DOHH2 (cell line): Measurements from ENCODE around the gene OR2AE1.

ENCODE experiments used
- H3F3A ChIP-seq: fragments of 200-600 bp; sonication (generic), shearing (Covaris generic); 2 replicates; pipeline ENCODE4 v1.6.0; 2016; ENCODE audit warnings: antibody characterized with exemption, mild to moderate bottlenecking; ENCODE audit not compliant: control insufficient read depth, insufficient read depth
- H3K27ac ChIP-seq: fragments of 200-600 bp; sonication (generic); 2 replicates; pipeline ENCODE4 v1.5.1; 2014; ENCODE audit warnings: low read depth, mild to moderate bottlenecking, low read length, moderate library complexity
- H3K27me3 ChIP-seq: fragments of 200-600 bp; sonication (generic); 2 replicates; pipeline ENCODE4 v1.6.1; 2014; ENCODE audit warnings: mild to moderate bottlenecking, low read length, mixed read lengths; ENCODE audit not compliant: control insufficient read depth
- H3K36me3 ChIP-seq: fragments of 200-600 bp; sonication (generic); 2 replicates; pipeline ENCODE4 v1.6.1; 2014; ENCODE audit warnings: mild to moderate bottlenecking, low read length, moderate library complexity, mixed read lengths; ENCODE audit not compliant: control insufficient read depth
- H3K4me1 ChIP-seq: fragments of 200-600 bp; sonication (generic); 2 replicates; pipeline ENCODE4 v1.6.1; 2014; ENCODE audit warnings: mild to moderate bottlenecking, low read length, mixed read lengths; ENCODE audit not compliant: control insufficient read depth
- H3K4me2 ChIP-seq: fragments of 200-600 bp; sonication (generic); 2 replicates; pipeline ENCODE4 v1.6.0; 2014; ENCODE audit warnings: mild to moderate bottlenecking, low read length, moderate library complexity
- H3K4me3 ChIP-seq: fragments of 200-600 bp; sonication (generic); 2 replicates; pipeline ENCODE4 v1.5.1; 2014; ENCODE audit warnings: mild to moderate bottlenecking, low read length, mixed read lengths
- H3K79me2 ChIP-seq: fragments of 200-600 bp; sonication (generic); 2 replicates; pipeline ENCODE4 v1.6.1; 2014; ENCODE audit warnings: mild to moderate bottlenecking, low read length, mixed read lengths; ENCODE audit not compliant: control insufficient read depth
- H3K9me2 ChIP-seq: fragments of 200-600 bp; sonication (generic); replicated peaks from 2 replicates; pipeline ENCODE4 v1.6.1; 2014; ENCODE audit warnings: mild to moderate bottlenecking, low read length, mixed read lengths; ENCODE audit not compliant: control insufficient read depth
- H3K9me3 ChIP-seq: fragments of 200-600 bp; sonication (generic); 2 replicates; pipeline ENCODE4 v1.6.1; 2014; ENCODE audit warnings: antibody characterized with exemption, low read length, mixed read lengths; ENCODE audit not compliant: control insufficient read depth, insufficient read depth
- H4K20me1 ChIP-seq: fragments of 200-600 bp; sonication (generic); 2 replicates; pipeline ENCODE4 v1.6.0; 2014; ENCODE audit warnings: low read depth, mild to moderate bottlenecking, antibody characterized with exemption, low read length, moderate library complexity; ENCODE audit not compliant: control insufficient read depth, insufficient read depth
- EZH2phosphoT487 ChIP-seq: fragments of 200-600 bp; sonication (generic); IDR thresholded peaks from 2 replicates; pipeline ENCODE4 v1.6.1; 2017; ENCODE audit warnings: borderline replicate concordance, mild to moderate bottlenecking, antibody characterized with exemption, low read length, moderate library complexity, mixed read lengths
- TF ChIP-seq, protein P1 (sequence below): fragments of 200-600 bp; sonication (generic); IDR thresholded peaks from one replicate; pipeline ENCODE4 v1.5.1; 2014; ENCODE audit warnings: antibody characterized with exemption, mild to moderate bottlenecking, low read depth, low read length; ENCODE audit not compliant: poor library complexity, severe bottlenecking

The OR2AE1 gene

GRCh38 chr7:99828811-99829210, 48.0 kb downstream of the OR2AE1 start:
- no peak overlapping the region for H3K27ac ChIP-seq
- no peak for TF ChIP-seq EZH2phosphoT487
- TF ChIP-seq, protein P1, sequence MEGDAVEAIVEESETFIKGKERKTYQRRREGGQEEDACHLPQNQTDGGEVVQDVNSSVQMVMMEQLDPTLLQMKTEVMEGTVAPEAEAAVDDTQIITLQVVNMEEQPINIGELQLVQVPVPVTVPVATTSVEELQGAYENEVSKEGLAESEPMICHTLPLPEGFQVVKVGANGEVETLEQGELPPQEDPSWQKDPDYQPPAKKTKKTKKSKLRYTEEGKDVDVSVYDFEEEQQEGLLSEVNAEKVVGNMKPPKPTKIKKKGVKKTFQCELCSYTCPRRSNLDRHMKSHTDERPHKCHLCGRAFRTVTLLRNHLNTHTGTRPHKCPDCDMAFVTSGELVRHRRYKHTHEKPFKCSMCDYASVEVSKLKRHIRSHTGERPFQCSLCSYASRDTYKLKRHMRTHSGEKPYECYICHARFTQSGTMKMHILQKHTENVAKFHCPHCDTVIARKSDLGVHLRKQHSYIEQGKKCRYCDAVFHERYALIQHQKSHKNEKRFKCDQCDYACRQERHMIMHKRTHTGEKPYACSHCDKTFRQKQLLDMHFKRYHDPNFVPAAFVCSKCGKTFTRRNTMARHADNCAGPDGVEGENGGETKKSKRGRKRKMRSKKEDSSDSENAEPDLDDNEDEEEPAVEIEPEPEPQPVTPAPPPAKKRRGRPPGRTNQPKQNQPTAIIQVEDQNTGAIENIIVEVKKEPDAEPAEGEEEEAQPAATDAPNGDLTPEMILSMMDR, result no peak
- H3K27me3 ChIP-seq, result peaks cover 11% of the 10 kb centered on the region; the same call in 1 of the 2 replicates
- no peak overlapping the region for H3K4me2 ChIP-seq
- H3K9me2 ChIP-seq, result no peaks in the 10 kb centered on the region
- H3K4me1 ChIP-seq, result no peaks in the 10 kb centered on the region
- no peaks in the 10 kb centered on the region for H3K79me2 ChIP-seq
- no peak overlapping the region for H3K4me3 ChIP-seq
- H3K36me3 ChIP-seq, result no peaks in the 10 kb centered on the region
- H4K20me1 ChIP-seq, result no peaks in the 10 kb centered on the region
- H3F3A ChIP-seq, result no peaks in the 10 kb centered on the region
- H3K9me3 ChIP-seq, result no peaks in the 10 kb centered on the region

GRCh38 chr7:99827040-99827778, 49.6 kb downstream of the OR2AE1 start:
- Histone ChIP-seq H3F3A (no peaks in the 10 kb centered on the region), H3K79me2 (no peaks in the 10 kb centered on the region), H4K20me1 (no peaks in the 10 kb centered on the region), H3K27ac (no peak overlapping the region), H3K4me1 (no peaks in the 10 kb centered on the region), H3K27me3 (peaks cover 9% of the 10 kb centered on the region; the same call in 1 of the 2 replicates), H3K36me3 (no peaks in the 10 kb centered on the region), H3K4me3 (no peak overlapping the region), H3K9me2 (no peaks in the 10 kb centered on the region), H3K4me2 (no peak overlapping the region), H3K9me3 (no peaks in the 10 kb centered on the region)
- TF ChIP-seq, protein P1, result no peak
- no peak for TF ChIP-seq EZH2phosphoT487
